A549 (cell line): ENCODE data around the gene CUZD1. TPM values are rescaled to one million over a fixed set of nuclear protein-coding genes. Genes with fewer than 3 reads are reported as not detected.
A peak's percentile ranks its signal among the peaks of the same experiment; 100 is the strongest.

ENCODE experiments used
- ATAC-seq, 2 experiments: fragments of 200-7000 bp in 1 of 2; fragments of >200 bp in 1 of 2; cut with Nextera tagmentation in 1 of 2; cut with Tn5 transposase in 1 of 2; 3 replicates each; pipeline versions ENCODE4 v1.8.0 to v1.9.1; 2018 to 2020; ENCODE audit warnings: mild to moderate bottlenecking in 1 of 2, moderate library complexity in 1 of 2
- CTCF ChIA-PET: fragments of 300-600 bp; sonication (Branson Sonifier 250); formaldehyde crosslinking; extraction: SDS; loops from one replicate; lab custom pipeline; 2021; ENCODE audit warnings: antibody characterized with exemption, inconsistent platforms; lab: Yijun Ruan, JAX
- POLR2A ChIA-PET: fragments of 350-600 bp; formaldehyde crosslinking; extraction: SDS; loops from one replicate; lab custom pipeline; 2021; ENCODE audit warnings: antibody characterized with exemption, inconsistent platforms; lab: Yijun Ruan, JAX
- DNase-seq, 2 experiments: peaks; one replicate each; pipeline versions ENCODE4 v3.0.0 to v3.0.0-alpha.2; 2011 to 2016; ENCODE audit warnings: low read depth in 1 of 2, low spot score in 1 of 2
- FAIRE-seq: peaks from 2 replicates; lab custom pipeline; 2011; peaks lifted over from hg19 to GRCh38; lab: Jason Lieb, UNC
- H3K27ac ChIP-seq, 2 experiments: fragments of >200 bp; sonication (Bioruptor Twin); formaldehyde crosslinking; 3 replicates each; pipeline ENCODE4 v1.5.1; 2016 to 2017
- H3K4me1 ChIP-seq: fragments of >200 bp; sonication (Bioruptor Twin); formaldehyde crosslinking; 3 replicates; pipeline ENCODE4 v1.6.1; 2016
- H3K4me2 ChIP-seq: fragments of >200 bp; sonication (Bioruptor Twin); formaldehyde crosslinking; 3 replicates; pipeline ENCODE4 v1.6.1; 2016
- H3K4me3 ChIP-seq: fragments of >200 bp; sonication (Bioruptor Twin); formaldehyde crosslinking; 3 replicates; pipeline ENCODE4 v1.5.1; 2016
- H3K9me3 ChIP-seq: fragments of >200 bp; sonication (Bioruptor Twin); formaldehyde crosslinking; 3 replicates; pipeline ENCODE4 v1.6.1; 2016
- CEBPB ChIP-seq, 2 experiments: fragments of >200 bp in 1 of 2; sonication (Bioruptor Twin) in 1 of 2; formaldehyde crosslinking in 1 of 2; IDR thresholded peaks; 2 replicates each; pipeline ENCODE4 v1.6.1; 2012 to 2016
- CHD2 ChIP-seq: fragments of 150-350 bp; IDR thresholded peaks from 2 replicates; pipeline ENCODE4 v1.6.1; 2014; ENCODE audit warnings: low read length; ENCODE audit not compliant: partially characterized antibody
- EHMT2 ChIP-seq: fragments of 200-600 bp; sonication (generic); IDR thresholded peaks from 2 replicates; pipeline ENCODE4 v1.6.1; 2016; ENCODE audit warnings: antibody characterized with exemption, low read depth, mild to moderate bottlenecking, moderate library complexity
- ESRRA ChIP-seq: fragments of 150-350 bp; IDR thresholded peaks from 2 replicates; pipeline ENCODE4 v1.6.1; 2014; ENCODE audit warnings: mild to moderate bottlenecking, low read length, borderline replicate concordance
- FOSB ChIP-seq: fragments of 250-450 bp; sonication (Bioruptor Pico); IDR thresholded peaks from 2 replicates; pipeline ENCODE4 v1.5.0; 2020; ENCODE audit warnings: mild to moderate bottlenecking, moderate library complexity
- FOSL2 ChIP-seq, 2 experiments: fragments of 450-650 bp in 1 of 2; fragments of >200 bp in 1 of 2; sonication (Bioruptor Twin) in 1 of 2; formaldehyde crosslinking; IDR thresholded peaks; 2 replicates each; pipeline versions ENCODE4 v1.5.0 to v1.6.1; 2016 to 2020; ENCODE audit warnings: mild to moderate bottlenecking in 1 of 2, moderate library complexity in 1 of 2
- HOXB13 ChIP-seq: fragments of 250-450 bp; sonication (Bioruptor Pico); IDR thresholded peaks from 2 replicates; pipeline ENCODE4 v1.5.0; 2020; ENCODE audit warnings: low read depth, mild to moderate bottlenecking, moderate library complexity
- HOXB5 ChIP-seq: fragments of 250-450 bp; sonication (Bioruptor Pico); IDR thresholded peaks from 2 replicates; pipeline ENCODE4 v1.5.0; 2020; ENCODE audit warnings: mild to moderate bottlenecking, moderate library complexity
- KDM5A ChIP-seq: fragments of 200-600 bp; sonication (generic); IDR thresholded peaks from 2 replicates; pipeline ENCODE4 v1.6.1; 2016; ENCODE audit warnings: antibody characterized with exemption, mild to moderate bottlenecking
- MAZ ChIP-seq: fragments of 150-350 bp; IDR thresholded peaks from 2 replicates; pipeline ENCODE4 v1.6.1; 2014; ENCODE audit warnings: antibody characterized with exemption, low read depth, low read length, borderline replicate concordance
- MYC ChIP-seq: IDR thresholded peaks from 2 replicates; pipeline ENCODE4 v1.6.1; 2012; ENCODE audit warnings: mild to moderate bottlenecking, inconsistent platforms, low read length, improper control_type of control experiment, borderline replicate concordance
- NFE2L2 ChIP-seq: fragments of 150-350 bp; conservative IDR thresholded peaks from 2 replicates; pipeline ENCODE4 v1.6.1; 2014; ENCODE audit warnings: low read length
- NPAS2 ChIP-seq: fragments of 250-450 bp; sonication (Bioruptor Pico); IDR thresholded peaks from 2 replicates; pipeline ENCODE4 v1.8.0; 2022; ENCODE audit warnings: mild to moderate bottlenecking, moderate library complexity, borderline replicate concordance
- PHF8 ChIP-seq: fragments of 200-600 bp; sonication (generic); IDR thresholded peaks from 2 replicates; pipeline ENCODE4 v1.6.1; 2016; ENCODE audit warnings: low read depth, mild to moderate bottlenecking, antibody characterized with exemption, moderate library complexity, borderline replicate concordance
- RARB ChIP-seq: fragments of 250-450 bp; sonication (Bioruptor Pico); IDR thresholded peaks from 2 replicates; pipeline ENCODE4 v1.8.0; 2021; ENCODE audit warnings: mild to moderate bottlenecking, moderate library complexity
- RFX5 ChIP-seq: fragments of 450-650 bp; IDR thresholded peaks from 2 replicates; pipeline ENCODE4 v1.7.1; 2014; ENCODE audit warnings: antibody characterized with exemption, mild to moderate bottlenecking, moderate library complexity
- SMC3 ChIP-seq: fragments of >200 bp; sonication (Bioruptor Twin); formaldehyde crosslinking; IDR thresholded peaks from 3 replicates; pipeline ENCODE4 v1.6.1; 2018; ENCODE audit warnings: inconsistent platforms
- TP53 ChIP-seq: fragments of 250-450 bp; sonication (Bioruptor Pico); IDR thresholded peaks from 2 replicates; pipeline ENCODE4 v1.5.0; 2021; ENCODE audit warnings: mild to moderate bottlenecking, moderate library complexity
- WGBS: methylation state at CpG from one replicate; pipeline ENCODE4 v1.1.6; 2017; ENCODE audit errors: missing lambda C conversion rate; 5-methylcytosine and 5-hydroxymethylcytosine counted together
- polyA plus RNA-seq, 4 experiments: library from polyadenylated mRNA; depleted of rRNA in 3 of 4; stranded (reverse); fragments of >200 nt; fragmentation: RNase III in 1 of 4; extraction: RNeasy Plus Mini Kit Qiagen cat#74134 plus additional on column Dnase treatment in 1 of 4; gene quantifications; 2 replicates in 3 of 4; 3 replicates in 1 of 4; pipeline ENCODE4 v1.2.3, GENCODE V29; 2011 to 2017
- TF ChIP-seq, protein P1 (sequence below): fragments of 250-450 bp; sonication (Bioruptor Pico); IDR thresholded peaks from 2 replicates; pipeline ENCODE4 v1.5.0; 2021; ENCODE audit warnings: mild to moderate bottlenecking, moderate library complexity, borderline replicate concordance
- TF ChIP-seq, protein P2 (sequence below): fragments of 150-350 bp; IDR thresholded peaks from 2 replicates; pipeline ENCODE4 v1.6.1; 2014; ENCODE audit warnings: low read depth, mild to moderate bottlenecking, low read length
- TF ChIP-seq, protein P3 (sequence below): IDR thresholded peaks from 2 replicates; pipeline ENCODE4 v1.6.1; 2012
- TF ChIP-seq, protein P4 (sequence below): fragments of >200 bp; sonication (Bioruptor Twin); formaldehyde crosslinking; IDR thresholded peaks from 2 replicates; pipeline ENCODE4 v1.6.1; 2016
- TF ChIP-seq, protein P5 (sequence below): fragments of 250-450 bp; sonication (Bioruptor Pico); IDR thresholded peaks from 2 replicates; pipeline ENCODE4 v1.5.0; 2020; ENCODE audit warnings: low read depth, mild to moderate bottlenecking, moderate library complexity

Gene CUZD1
- polyA plus RNA-seq, 2 of the 4 experiments (the other 2 are of a cell fraction): 1.4 to 2.8 TPM

DNA sequence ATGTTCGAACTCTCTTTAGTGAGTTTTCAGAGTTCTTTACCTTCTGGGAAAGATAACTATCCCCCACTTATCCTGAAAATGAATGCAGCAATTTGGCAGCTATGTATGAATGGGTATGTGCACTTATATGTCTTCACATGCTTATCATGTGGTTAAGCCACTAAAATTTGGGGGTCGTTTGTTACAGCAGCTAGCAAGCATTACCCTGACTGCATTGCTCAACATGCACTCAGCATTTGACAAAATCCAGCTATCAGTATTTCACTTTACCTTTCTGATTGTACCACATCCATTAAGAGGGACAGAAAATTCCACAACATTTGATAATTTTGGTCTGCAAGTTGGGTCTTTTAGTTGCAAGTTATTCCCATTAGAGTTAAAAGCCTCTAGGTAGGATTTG, 9.7 kb downstream of the CUZD1 start (continued):
- TF ChIP-seq, protein P1, sequence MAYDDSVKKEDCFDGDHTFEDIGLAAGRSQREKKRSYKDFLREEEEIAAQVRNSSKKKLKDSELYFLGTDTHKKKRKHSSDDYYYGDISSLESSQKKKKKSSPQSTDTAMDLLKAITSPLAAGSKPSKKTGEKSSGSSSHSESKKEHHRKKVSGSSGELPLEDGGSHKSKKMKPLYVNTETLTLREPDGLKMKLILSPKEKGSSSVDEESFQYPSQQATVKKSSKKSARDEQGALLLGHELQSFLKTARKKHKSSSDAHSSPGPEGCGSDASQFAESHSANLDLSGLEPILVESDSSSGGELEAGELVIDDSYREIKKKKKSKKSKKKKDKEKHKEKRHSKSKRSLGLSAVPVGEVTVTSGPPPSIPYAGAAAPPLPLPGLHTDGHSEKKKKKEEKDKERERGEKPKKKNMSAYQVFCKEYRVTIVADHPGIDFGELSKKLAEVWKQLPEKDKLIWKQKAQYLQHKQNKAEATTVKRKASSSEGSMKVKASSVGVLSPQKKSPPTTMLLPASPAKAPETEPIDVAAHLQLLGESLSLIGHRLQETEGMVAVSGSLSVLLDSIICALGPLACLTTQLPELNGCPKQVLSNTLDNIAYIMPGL: no peak
- TF ChIP-seq MYC: no peak
- TF ChIP-seq CHD2: no peak
- TF ChIP-seq NPAS2: no peak
- no peak for TF ChIP-seq HOXB5 (CRISPR knock-in tag)
- no peak for TF ChIP-seq FOSB (CRISPR knock-in tag)

DNA sequence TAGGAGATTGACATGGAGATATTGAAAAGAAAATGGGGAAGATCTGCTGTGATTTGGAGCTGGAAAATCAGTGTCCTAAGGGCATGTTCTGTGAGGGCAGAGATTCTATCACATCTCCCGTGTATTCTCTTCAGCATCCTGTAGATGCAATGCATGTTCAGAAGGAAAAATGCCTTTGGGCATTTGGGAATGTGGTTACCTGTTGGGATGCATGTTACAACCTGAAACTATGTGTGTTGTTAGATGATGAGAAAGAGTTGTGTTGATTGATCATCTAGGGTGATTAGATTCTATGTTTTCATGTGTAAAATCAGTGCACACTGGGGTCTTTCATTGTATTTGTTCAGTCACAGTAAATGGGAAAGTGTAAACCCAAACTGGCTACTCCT, 14.7 kb downstream of the CUZD1 start:
- no peak for TF ChIP-seq EHMT2
- TF ChIP-seq HOXB13: no peak
- no peak for TF ChIP-seq KDM5A
- TF ChIP-seq MAZ: no peak
- TF ChIP-seq, protein P2, sequence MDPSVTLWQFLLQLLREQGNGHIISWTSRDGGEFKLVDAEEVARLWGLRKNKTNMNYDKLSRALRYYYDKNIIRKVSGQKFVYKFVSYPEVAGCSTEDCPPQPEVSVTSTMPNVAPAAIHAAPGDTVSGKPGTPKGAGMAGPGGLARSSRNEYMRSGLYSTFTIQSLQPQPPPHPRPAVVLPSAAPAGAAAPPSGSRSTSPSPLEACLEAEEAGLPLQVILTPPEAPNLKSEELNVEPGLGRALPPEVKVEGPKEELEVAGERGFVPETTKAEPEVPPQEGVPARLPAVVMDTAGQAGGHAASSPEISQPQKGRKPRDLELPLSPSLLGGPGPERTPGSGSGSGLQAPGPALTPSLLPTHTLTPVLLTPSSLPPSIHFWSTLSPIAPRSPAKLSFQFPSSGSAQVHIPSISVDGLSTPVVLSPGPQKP: no peak
- TF ChIP-seq TP53 (CRISPR knock-in tag): no peak
- no peak for TF ChIP-seq SMC3
- TF ChIP-seq RARB (CRISPR knock-in tag): no peak
- TF ChIP-seq MYC: no peak
- no peak for TF ChIP-seq NFE2L2
- TF ChIP-seq PHF8: no peak
- no peak for TF ChIP-seq RFX5
- TF ChIP-seq, protein P3, sequence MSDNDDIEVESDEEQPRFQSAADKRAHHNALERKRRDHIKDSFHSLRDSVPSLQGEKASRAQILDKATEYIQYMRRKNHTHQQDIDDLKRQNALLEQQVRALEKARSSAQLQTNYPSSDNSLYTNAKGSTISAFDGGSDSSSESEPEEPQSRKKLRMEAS: no peak
- TF ChIP-seq, protein P4, sequence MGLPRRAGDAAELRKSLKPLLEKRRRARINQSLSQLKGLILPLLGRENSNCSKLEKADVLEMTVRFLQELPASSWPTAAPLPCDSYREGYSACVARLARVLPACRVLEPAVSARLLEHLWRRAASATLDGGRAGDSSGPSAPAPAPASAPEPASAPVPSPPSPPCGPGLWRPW: no peak
- no peak for TF ChIP-seq ESRRA
- TF ChIP-seq, protein P5, sequence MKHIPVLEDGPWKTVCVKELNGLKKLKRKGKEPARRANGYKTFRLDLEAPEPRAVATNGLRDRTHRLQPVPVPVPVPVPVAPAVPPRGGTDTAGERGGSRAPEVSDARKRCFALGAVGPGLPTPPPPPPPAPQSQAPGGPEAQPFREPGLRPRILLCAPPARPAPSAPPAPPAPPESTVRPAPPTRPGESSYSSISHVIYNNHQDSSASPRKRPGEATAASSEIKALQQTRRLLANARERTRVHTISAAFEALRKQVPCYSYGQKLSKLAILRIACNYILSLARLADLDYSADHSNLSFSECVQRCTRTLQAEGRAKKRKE (CRISPR knock-in tag): no peak
- Histone ChIP-seq H3K4me1 (no peaks in the 10 kb centered on the region), H3K27ac (no peak overlapping the region), H3K4me3 (no peak overlapping the region), H3K4me2 (no peak overlapping the region), H3K9me3 (no peaks in the 10 kb centered on the region)
- ATAC-seq (no peak), FAIRE-seq (no peak), DNase-seq (no peak)
- CTCF ChIA-PET: no interaction called here
- POLR2A ChIA-PET: no interaction called here
- 76% methylated on average over 1 of the region's 1 CpG for WGBS

DNA sequence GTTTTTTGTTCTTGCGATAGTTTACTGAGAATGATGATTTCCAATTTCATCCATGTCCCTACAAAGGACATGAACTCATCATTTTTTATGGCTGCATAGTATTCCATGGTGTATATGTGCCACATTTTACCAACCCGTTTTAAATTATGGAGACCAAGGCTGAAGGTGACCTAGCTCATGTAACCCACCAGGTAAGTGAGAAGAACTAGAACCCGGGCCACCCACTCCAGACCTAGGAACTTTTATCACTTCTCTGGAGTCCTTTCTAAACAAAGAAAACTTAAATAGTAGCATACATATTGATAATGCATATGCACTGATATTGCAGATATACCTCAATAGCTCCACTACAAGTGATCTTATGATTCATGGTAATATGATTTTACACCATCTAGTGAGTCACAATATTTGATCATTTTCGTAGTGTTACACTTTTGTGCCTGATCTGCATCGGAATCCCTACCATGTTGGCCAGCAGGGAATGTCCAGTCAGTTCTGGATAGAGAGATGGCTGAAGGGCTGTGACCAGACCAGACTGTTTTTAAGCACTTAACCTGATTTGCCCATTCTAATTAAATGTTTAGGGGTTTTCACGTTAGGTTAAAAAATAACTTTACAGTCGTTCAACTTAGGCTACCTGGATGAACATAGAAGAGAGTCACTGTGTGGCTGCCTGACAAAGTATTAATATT, 15.2 kb downstream of the CUZD1 start:
- no peaks in the 10 kb centered on the region for H3K9me3 ChIP-seq
- no peak for DNase-seq
- TF ChIP-seq FOSB (CRISPR knock-in tag) (no peak), FOSL2 (IDR thresholded peaks at IDR 0.05) (no peak), FOSL2 (CRISPR knock-in tag; IDR thresholded peaks at IDR 0.05) (0 out of 2 replicates have a peak, but pooled peaks have one; percentile 8), CEBPB (IDR thresholded peaks at IDR 0.05) (no peak)
- ChIA-PET POLR2A (no interaction called here), CTCF (no interaction called here)
- 87% methylated on average over 7 of the region's 7 CpGs for WGBS
- no peak for ATAC-seq
- no peak for FAIRE-seq
- no peak overlapping the region for H3K4me3 ChIP-seq
- no peak overlapping the region for H3K4me2 ChIP-seq
- no peaks in the 10 kb centered on the region for H3K4me1 ChIP-seq
- H3K27ac ChIP-seq: no peak overlapping the region
